ENCODE results near the gene MIER3.
"Not testable (repeated sequence)": the region's sequence is repeated elsewhere in the genome, so short reads cannot be mapped to it uniquely, and the experiment has no call there.

MIER3 gene

DNA sequence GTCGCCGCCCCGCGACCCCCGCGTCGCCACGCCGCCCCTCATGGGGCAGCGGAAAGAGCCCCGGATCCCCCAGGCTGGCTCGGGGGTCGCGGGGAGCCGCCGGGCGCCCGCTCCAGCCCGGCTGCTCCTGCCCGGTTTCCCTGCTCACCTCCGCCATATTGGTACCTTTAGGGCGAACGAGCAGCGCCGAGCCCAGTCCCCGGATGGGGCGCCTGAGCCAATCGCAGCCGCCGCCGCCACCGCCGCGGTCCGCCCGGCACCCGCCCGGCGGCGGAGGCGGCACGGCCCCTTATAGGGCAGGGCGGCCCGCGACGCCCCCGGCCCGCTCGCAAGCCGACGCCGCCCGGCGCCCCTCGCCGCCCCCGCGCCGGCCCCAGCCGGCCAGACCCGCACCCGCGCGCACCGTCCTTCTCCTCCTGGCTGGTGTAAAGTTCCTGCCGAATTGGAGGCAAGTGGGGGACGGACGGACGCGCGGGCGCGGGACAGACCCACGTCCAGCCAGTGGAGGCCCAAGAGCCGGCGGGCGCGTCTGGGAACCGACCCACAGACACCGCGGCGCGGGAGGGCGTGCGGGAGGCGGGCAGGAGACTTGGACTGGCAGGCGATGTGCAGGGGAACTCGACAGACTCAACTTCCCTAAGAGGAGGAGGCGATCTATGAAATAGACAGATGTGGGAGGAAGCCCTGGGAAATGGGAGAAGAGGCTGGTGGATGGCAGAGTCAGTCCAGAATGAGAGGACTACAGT, at the start of gene MIER3:
Gene MIER3, minus strand, starts transcription at position 178 of the 746 bp plus-strand sequence. Its CDS starts 21 bp downstream, at position 157.
- peak; percentile 65 for DNase-seq (ENCODE audit: low spot score)

- no peak for DNase-seq (ENCODE audit: low spot score)
These were observed 43.7 kb upstream of the MIER3 start for GRCh38 chr5:56995596-56995995.

- no peak for DNase-seq (ENCODE audit: low spot score)
These were observed 41.3 kb upstream of the MIER3 start for GRCh38 chr5:56993241-56993640.

DNA sequence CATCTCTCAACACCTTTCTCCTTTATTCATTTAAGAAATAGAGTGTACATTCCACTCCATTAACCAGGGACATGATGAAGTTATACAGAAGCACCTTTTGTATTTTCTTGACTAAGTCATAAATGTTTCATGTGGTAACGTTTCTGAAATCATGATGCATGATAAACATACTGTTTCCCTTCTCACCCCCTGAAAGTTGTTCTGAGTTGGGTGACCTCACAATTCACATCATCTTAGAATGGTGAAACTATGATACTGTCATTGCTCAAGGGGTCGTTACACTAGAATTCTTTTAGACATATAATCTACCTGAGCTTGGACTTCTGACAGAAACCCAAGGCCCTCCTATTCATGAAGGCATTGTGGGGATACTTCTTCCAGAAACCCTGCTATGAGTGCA, 37.8 kb upstream of the MIER3 start:
- DNase-seq (ENCODE audit: low spot score): no peak

DNA sequence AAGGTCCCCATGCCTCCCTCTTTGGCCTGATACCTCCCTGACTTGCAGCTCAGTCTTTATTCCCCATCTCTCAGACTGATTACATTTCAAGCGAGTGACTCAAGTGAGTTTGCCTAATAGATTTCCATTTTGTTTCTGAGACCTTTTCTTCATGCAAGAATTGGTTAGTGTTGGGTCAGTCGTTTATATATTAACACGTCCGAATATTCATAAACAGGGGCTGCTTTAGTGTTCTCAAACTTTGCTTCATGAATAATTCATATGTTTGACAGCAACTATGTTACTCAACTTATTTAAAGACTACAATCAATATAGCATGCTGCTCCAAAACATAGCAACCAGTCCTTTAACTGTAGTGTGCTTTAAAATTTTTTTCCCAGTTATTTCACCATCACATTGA, 36.6 kb upstream of the MIER3 start:
- DNase-seq (ENCODE audit: low spot score): no peak

- DNase-seq (ENCODE audit: low spot score): no peak
These were observed 35.2 kb upstream of the MIER3 start for GRCh38 chr5:56987171-56987570.

DNA sequence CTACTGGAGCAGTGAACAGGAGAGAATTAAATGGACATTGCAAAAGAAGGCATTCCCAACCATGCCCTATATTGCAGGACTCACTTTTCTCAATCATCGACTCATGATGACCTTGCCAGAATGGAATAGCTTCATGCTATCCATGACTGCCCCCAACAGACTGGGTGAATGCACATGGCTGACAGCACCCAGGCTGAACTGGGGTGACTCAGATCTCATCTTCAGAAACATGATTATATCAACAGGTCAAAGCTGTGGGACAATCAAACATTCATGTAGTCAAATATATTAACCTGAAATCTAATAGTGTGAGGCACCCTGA, 34.7 kb upstream of the MIER3 start:
- no peak for DNase-seq (ENCODE audit: low spot score)

- DNase-seq (ENCODE audit: low spot score): no peak
These were observed 34.2 kb upstream of the MIER3 start for GRCh38 chr5:56985936-56986625.

DNA sequence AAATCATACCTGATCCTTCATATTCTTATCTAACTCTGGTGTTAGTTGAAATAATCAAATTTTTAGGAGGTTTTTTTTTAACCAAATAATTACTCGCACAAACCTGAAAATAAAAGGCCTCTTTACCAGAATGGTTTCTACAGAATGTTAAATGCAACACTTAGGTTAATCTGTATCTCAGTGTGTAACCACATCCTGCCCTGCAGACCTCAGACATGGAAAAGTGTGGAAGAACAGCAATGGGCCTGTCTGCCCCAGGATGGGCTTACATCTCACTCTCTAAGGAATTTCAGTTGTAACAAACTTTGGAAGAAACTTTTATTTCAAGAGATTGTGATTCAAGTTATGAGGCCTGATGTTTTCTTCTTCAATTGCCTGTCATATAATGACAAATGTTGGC, 32.5 kb upstream of the MIER3 start:
- no peak for DNase-seq (ENCODE audit: low spot score)

- DNase-seq (ENCODE audit: low spot score): no peak
These were observed 31.9 kb upstream of the MIER3 start for GRCh38 chr5:56983593-56984361.

- DNase-seq (ENCODE audit: low spot score): no peak
These were observed 29.8 kb upstream of the MIER3 start for GRCh38 chr5:56981548-56982315.

DNA sequence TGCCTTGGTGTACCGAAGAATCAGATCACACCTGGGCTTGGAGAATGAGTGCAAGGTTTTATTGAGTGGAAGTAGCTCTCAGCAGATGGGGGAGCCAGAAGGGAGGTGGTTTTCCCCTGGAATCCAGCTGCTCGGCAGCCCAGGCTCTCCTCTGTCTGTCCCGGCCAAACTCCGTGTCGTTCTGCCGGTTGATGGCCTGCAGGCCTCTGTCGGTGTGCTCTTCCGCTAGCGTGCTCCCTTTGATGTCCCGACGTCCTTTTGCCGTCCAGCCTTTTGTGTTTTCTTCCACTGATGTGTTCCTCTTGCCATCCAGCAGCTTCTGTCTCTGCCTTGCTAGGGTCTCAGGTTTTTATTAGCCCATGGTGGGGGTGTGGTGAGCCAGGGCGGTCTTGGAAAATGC, 28.0 kb upstream of the MIER3 start:
- DNase-seq (ENCODE audit: low spot score): no peak

- DNase-seq (ENCODE audit: low spot score): not testable (repeated sequence)
These were observed 27.6 kb upstream of the MIER3 start for GRCh38 chr5:56979526-56979925.

- no peak for DNase-seq (ENCODE audit: low spot score)
These were observed 25.9 kb upstream of the MIER3 start for GRCh38 chr5:56977822-56978221.

DNA sequence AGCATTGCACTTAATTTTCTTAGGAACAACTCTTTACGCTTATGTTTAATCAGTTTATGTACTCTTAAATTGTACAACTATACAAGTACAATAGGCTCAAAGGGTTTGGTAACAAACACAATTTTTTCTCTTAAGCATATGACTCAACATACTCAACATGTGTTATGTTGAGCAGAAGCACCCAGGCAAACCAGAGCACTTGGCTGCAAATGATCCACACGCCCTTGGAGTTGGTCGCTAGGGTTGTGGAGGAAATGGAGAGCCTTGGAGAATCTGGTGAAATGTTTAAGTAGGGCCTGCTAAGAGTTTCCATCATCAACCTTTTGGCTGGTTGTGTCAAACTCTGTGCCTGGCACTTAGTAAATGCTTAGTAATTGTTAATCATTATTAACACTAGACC, 25.1 kb upstream of the MIER3 start:
- no peak for DNase-seq (ENCODE audit: low spot score)

GRCh38 chr5:56974241-56974640, 22.3 kb upstream of the MIER3 start:
- no peak for DNase-seq (ENCODE audit: low spot score)

GRCh38 chr5:56973473-56973872, 21.6 kb upstream of the MIER3 start:
- no peak for DNase-seq (ENCODE audit: low spot score)

DNA sequence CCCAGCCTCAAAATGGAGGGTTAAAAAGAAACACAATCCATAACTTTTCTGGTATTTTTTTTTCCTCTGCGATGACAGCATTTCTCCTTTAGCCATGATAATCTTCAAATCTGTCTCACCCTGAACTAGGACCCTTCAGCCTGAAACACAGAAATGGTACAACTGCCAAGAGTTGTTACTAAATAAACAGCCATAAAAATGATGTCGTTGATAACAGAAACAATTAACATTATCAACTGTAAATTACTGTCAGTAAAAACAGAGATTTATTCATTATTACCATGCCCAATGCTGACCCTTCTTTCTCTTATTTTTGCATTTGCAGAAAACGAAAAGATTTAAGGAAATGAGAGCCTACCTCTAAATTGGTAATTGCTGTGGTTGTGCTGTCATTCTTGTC, 19.4 kb upstream of the MIER3 start:
- no peak for DNase-seq (ENCODE audit: low spot score)

GRCh38 chr5:56964173-56964572, 12.2 kb upstream of the MIER3 start:
- no peak for DNase-seq (ENCODE audit: low spot score)

DNA sequence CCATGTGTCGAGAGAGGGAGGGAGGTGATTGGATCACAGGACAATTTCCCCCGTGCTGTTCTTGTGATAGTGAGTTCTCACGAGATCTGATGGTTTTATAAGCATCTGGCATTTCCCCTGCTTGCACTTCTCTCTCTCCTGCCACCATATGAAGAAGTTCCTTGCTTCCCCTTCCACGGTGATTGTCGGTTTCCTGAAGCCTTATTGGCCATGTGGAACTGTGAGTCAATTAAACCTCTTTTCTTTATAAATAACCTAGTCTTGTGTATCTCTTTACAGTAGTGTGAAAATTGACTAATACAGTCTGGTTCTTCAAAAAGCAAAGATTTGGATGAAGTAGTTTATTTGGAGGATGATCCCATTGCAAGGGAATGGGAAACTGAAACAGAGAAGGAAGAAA, 11.3 kb upstream of the MIER3 start:
- DNase-seq (ENCODE audit: low spot score): no peak

DNA sequence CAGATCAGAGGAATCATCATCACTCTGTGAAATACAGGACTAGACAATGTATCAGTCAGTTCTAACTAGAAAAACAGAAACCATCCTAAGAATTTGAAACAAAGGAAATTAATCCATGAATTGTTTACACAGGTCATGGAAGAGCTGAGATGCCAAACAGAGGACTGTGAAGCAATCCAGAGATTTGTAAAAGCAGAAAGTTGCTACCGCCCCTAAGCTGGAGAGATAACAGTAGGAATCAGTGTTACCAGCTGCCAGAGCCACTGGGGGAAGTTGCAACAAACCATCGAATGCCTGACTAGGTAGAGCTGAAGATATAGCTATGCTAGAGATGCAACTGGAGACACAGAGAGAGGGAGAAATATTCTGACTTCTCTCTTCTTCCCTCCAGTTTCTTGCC, 10.4 kb upstream of the MIER3 start:
- no peak for DNase-seq (ENCODE audit: low spot score)

DNA sequence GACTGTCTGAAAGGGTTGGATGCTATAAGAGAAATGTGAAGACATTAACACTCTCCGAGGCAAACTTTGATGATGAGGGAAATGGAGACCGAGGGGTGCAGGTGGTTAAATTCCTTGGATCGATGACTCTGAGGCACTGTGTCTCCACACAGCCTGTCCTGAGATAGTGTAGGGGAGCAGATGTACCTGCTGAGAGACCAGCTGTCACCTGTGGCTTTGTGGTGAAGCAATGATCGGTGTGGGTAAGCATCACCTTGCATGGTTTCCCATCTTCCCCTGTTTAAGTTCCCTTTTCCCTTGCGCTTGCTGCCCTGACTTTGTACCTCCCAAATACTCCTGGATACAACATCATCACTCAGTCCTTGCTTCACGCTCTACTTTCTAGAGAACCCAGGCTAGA, 9.8 kb upstream of the MIER3 start:
- no peak for DNase-seq (ENCODE audit: low spot score)
